CD4-positive, alpha-beta T cell treated with Interferon alpha-2 for 1 hour (primary cell): ENCODE measurements around the gene UNC13C.
"Not testable (repeated sequence)": the region's sequence is repeated elsewhere in the genome, so short reads cannot be mapped to it uniquely, and the experiment has no call there.

Experiments used
- DNase-seq, 2 donors: peaks; one replicate each; pipeline ENCODE4 v3.0.0-alpha.2; 2020 to 2022

UNC13C gene

DNA sequence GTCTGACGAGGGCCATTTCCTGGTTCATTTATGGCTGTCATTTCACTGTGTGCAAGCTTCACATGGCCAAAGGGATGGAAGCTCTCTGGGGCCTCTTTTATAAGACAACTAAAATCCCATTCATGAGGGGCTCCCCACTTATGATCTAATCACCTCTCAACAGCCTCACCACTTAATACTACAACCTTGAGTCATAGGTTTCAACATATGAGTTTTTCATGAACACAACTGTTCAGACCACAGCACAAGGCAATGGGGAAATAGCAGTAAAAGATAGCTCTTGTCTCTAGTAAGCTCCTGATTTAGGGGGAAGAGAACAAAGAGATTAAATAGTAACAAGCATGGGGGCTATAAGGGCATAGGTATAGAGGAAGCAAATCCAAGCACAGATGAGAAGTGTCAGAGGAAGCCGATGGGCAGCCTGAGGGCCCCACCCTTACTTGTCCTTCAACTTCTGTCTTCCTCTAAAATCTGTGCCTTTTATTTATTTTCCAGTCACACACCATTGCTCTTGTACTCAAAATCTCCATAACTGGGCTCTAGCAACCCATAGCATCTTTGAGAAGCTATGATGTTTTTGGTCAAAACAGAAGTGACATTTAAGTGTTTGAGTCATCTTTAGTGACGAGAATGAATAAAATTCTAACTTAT, 329.1 kb downstream of the UNC13C start:
- no peak for DNase-seq

DNA sequence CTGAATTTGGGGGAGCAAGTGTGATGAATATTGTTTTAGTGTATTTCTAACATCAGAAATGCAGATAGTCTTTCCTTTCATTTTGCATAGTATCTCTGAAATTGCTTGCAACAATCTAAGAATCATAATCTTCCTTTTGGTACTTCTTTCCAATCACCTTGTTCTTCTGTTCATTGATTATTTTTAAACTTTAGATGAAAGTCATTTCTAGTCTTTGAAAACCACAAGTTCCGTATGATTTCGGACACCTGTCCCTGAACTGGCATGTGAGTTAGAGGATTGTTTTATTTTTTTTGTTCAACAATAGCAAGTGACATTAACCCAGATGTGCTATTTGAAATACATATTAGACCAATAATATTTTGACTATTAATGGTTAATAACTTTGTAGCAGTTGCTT, 329.7 kb downstream of the UNC13C start:
- no peak for DNase-seq

DNA sequence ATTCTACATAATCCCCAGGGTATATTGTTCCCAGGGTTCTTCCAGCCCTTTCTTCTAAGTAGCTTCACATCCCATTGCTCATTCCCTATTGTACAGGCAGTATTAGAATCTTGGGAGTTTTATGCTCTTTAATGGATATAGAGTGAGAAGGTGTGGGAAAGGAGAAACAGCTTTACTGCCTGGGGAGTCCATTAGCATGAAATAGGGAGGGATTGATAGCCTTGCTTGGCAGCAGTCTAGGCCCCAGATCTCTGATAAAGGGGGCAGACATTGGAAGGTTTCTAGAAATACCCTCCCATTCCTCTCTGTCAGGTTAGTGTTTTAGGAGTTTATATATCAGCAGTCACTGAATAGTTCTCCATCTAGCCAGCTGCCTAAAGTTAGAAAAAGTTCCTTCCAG, 334.3 kb downstream of the UNC13C start:
- no peak for DNase-seq

DNA sequence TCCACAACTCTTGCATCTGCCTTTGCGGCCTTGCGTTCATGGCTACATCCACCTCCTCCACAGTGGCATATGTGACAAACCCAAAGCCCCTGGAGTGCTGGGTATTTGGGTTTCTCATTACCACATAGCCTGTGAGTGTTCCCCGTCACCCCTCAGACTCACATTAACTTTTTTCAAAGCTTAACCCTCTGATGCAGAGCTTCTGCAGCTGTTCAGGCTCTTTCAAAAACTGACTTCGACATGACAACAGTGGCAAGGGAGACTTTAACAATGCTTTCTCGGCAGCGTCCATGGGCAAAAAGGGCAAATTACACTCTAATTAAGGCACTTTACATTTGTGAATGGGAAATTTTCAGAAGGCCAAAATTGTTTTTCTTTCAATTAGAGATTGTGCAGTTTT, 343.2 kb downstream of the UNC13C start:
- DNase-seq, result no peak

DNA sequence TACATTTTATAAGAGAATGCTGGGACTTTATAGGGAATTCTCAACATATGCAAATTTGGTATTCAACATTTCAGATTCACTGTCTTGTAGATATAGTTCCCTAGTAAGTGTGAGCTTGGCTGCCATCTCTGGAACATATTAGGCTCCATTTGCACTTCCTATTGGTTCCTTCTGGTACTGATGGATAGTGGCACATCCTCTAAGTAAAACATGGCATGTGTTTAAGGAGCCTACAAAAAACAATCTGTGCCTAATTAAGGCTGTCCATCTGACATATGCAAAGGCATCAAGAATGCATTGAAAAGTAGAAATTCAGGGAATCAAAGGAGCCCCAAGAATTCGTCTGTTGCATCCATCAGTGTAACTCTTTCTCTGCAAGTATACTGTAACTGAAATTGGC, 344.1 kb downstream of the UNC13C start:
- no peak for DNase-seq

DNA sequence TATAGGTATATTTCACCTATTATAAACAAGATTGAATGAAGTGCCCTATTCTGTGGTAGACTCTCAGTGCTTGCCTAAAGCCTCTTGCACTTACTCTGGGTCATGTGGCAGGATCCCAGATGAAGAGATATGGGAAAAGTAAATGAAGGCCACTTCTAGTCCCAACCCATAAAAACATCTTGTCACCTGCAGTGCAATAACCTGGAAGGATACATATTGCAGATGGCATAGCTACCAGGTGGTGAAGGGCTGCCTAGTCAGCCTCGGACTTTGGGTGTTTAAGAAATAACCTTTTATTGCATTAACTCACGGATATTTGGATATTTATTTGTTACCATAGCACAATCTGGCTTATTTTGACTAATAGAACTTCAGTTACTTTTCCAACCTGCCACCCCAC, 367.1 kb downstream of the UNC13C start:
- no peak for DNase-seq

DNA sequence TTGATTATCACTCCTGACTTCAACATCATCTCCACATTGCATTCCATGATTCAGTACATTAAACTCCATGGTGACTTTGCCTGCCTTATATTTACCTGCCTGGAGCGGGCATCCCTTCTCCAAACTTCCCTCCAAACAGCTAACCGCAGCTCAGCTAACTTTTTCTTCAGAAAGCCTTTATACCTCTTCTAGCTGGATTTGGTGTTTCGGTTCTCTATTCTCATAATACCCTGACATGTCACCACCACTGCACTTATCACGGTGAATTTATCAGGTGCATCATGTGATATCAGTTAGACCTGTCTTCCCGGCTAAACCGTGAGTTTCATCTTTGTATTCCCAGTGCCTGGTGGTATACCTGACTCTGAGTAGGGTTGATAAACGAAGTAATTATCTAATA, 367.6 kb downstream of the UNC13C start:
- no peak for DNase-seq

DNA sequence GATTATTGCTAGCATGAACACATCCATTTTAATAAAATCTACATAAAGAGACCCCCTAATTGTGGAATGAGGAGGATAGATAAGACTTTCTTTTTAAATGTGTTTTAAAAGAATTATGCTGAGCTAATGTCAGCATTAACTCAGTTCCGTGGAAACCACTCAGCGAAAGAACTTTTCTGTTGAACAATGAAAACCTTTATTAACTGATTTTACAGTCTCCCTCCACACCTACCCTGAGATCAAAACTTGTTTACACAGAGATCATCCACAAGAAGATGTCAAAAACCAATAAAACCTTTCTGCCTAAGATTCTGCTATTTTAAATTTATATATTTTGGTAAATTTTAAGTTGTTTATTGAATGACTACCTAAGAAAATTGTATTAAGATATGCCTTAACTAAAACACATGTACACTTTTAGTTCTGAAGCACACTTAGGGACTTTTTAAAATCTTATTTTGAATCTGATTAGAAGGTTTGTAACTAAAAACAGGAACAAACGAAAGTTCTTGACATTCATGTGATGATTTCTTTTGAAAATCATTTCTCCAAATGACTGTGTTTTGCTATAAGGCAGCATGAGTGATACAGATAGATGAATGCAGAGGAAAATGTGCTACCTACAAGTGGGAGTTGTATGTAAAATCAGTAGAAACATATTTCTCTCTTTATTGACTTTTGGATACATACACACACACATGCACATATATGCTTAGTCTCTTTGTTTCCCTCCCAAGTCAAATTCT, 369.0 kb downstream of the UNC13C start:
- DNase-seq, result no peak

DNA sequence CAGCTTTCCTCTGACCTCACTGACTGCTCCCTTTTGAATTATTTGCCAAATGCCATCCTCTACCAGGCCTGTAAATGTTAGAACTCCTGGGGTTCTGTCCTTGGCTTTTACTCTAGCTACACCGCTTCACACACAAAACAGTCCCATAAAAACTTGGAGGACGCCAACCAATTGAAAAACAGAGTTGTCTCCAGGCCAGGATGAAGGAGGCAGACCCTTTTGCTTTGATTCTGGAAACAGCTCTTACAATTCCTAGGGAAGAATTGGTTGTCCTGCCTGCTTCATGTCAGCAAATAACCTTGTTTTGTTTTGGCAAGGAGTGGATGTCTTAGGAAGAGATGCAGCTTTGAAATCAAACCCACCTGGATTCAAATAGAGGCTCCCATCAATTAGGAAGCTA, 375.5 kb downstream of the UNC13C start:
- no peak for DNase-seq

DNA sequence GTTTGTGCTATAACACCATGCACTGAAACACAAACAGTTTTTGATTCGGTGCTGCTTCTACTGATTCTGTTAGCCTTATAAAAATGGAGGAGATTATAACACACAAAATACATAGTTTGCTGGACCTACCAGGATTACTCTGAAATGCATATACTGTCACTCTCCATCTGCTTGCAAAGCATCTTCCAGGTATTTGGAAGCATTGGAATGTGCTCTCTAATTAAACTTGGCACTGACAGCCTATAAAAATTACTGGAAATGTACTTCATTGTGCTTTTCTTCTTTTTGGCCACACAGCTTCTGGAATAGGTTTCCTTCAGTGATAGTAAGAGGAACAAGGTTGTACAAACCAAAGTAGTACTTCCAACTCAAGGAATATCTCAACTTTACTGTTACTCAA, 376.1 kb downstream of the UNC13C start:
- no peak for DNase-seq

DNA sequence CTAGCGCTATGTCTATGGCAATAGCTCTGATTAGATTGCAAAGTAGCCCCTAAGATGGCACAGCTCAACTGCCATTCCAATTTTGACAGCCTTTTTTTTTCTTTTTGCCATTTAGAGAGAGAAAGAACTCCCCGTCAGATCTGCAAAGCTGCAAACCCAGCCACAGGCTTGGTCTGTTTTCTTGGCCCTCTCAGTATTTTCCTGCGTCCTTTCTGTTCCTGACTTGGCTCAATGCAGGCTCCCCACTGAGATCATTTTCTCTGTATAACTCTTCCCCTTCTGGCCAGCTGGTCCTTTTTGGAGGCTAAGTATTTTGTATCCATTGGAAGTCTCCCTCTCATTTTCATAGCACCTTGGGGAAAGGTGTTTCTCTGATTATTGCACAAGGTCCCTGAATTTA, 386.7 kb downstream of the UNC13C start:
- DNase-seq, result no peak

DNA sequence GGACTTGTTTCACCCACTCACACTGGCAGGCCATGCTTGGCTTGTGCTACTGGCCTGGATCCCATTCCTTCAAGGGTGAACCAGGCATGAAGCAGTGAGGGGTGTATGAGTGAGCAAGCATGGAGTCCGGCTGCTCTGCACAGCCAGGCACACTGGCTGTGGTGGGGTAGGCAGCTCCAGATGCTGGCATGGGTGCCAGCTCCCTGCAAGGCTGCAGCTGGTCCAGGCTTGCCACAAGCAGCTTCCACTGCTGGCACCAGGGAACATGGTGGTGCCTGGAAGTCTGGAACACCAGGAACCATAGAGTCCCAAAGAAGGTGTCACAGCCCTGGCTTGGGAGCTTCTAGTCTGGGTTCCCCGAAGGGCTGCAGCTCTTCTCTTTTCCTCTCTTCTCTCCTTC, 395.1 kb downstream of the UNC13C start:
- DNase-seq, result no peak

DNA sequence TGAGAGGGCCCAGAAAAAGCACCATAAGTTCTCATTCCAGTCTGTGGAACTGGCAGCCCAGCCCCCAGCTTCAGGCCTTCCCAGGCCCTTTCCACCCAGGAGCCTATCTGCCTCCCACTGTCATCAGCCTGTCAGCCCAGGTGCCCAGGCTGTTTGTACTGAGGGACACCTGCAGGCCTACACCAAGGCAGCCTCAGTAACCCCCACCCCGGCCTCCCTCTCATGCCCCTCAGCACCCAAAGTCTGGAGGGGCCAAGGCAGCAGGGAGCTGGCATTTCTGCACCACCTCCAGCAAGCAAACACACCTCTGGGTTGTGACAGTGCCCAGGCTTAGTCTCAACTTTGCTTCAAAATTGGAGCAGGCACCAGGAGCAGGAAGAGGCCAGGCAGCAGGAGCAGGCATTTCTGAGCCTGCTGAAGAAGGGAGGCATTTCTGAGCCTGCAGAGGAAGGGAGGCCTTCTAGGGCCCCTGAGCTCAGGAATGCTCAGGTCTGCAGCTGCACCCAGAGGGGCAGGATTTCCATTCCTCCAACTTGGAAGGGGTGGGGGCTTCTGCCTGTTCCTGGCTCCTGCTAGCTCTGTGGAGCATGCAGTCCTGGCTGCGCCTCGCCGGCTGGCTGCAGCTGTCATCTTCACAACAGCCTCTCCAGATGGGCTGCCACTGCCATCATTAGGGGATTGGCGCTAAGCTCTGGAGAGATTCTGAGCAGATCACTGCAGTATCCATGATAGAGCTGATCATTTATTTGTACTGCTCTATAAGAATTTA, 396.1 kb downstream of the UNC13C start:
- DNase-seq, result no peak

DNA sequence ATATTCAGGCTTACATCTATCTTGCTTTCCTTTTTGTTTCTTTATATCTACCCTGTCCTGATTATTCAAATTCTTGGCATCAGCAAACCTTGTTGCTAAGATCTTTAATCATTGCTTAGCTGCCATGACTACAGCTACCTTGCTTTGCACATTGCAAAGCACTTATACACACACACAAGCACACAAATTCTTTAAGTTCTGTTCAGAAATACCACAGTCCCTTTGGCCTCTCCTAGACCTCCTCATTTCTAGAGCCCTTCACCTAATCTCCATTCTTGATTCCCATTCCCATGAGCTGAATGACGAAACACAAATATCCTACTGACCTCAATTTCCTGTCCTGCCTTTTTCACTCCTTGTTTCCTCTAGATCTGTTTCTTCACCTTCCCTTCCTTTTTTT, 409.6 kb downstream of the UNC13C start:
- DNase-seq, result no peak

DNA sequence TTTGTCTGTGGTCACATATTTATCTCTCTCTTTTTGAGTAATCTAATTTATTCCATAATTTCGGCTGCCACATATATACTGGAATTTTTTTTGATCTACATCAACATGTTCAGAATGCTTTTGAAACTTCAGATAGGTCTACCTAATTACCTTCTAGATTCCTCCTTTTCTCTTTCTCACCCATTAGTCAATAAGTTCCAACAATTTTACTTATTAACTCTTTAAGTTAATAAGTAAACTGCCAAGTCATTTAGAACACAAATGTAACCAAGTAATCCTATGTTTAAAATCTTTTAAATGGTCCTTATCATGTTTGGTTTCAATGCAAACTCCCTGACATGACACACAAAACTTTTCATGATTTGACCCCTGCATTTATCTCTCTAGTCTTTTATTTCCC, 410.5 kb downstream of the UNC13C start:
- DNase-seq, result no peak

DNA sequence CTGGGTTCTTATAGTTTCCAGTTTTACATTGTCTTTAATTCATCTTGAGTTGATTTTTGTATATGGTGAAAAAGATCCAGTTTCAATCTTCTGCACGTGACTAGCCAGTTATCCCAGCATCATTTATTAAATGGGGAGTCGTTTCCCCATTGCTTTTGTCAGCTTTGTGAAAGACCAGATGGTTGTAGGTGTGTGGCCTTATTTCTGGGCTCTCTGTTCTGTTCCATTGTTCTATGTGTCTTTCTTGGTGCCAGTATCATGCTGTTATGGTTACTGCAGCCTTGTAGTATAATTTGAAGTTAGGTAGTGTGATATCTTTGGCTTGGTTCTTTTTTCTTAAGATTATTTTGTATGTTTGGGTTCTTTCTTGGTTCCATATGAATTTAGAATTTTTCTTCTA, 432.2 kb downstream of the UNC13C start:
- no peak for DNase-seq

DNA sequence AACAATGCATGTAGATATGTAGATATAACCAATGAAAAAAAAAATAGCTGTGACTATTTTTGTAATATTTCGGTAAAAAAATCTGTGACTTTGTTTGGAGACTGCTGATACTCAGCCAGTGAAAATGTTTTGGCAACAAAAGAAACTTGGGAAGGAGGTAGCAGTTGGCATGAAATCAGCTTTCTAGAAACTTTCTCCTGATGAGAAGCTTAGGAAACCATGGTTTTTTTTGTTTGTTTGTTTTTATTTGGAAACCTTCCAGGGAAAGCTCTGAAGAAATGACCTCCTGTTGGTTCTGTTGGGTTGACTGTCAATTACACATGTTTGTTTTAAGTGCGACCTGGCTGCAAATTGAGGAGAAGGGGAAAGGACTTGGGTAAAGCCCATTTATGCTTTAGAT, 445.9 kb downstream of the UNC13C start:
- no peak for DNase-seq

DNA sequence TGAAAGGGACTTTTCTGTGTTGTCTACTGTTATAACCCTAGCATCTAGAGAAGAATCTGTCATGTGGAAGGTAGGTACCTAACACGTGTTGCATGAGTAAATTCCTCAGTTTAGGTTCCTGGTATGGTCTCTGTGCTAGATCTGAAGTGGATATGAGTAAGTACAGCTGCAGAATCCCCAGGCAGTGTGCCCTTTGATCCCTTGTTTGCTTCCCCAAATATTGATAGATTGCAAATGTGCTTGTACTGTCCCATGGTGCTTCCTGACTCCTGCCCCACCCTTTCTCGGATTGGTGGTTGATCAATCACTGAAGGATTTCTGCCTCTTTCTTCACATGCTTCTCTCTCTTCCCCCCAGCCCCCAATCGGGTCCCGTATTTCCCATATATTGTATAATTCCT, 450.4 kb downstream of the UNC13C start:
- DNase-seq, result no peak

DNA sequence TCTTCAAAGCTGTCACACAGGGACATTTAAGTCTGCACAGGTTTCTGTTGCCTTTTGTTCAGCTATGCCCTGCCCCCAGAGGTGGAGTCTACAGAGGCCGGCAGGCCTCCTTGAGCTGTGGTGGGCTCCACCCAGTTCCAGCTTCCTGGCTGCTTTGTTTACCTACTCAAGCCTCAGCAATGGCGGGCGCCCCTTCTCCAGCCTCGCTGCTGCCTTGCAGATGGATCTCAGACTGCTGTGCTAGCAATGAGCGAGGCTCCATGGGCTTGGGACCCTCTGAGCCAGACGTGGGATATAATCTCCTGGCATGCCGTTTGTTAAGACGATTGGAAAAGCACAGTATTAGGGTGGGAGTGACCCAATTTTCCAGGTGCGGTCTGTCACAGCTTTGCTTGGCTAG, 472.0 kb downstream of the UNC13C start:
- not testable (repeated sequence) for DNase-seq

DNA sequence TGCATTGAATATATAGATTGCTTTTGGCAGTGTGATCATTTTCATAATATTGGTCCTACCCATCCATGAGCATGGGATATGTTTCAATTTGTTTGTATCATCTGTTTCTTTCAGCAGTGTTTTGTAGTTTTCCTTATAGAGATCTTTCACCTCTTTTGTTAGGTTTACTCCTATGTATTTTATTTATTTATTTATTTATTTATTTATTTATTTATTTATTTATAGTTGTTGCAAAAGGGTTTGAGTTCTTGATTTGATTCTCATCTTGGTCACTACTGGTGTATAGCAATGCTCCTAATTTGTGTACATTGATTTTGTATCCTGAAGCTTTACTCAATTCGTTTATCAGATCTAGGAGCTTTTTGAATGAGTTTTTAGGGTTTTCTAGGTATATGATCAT, 478.2 kb downstream of the UNC13C start:
- DNase-seq, result no peak

DNA sequence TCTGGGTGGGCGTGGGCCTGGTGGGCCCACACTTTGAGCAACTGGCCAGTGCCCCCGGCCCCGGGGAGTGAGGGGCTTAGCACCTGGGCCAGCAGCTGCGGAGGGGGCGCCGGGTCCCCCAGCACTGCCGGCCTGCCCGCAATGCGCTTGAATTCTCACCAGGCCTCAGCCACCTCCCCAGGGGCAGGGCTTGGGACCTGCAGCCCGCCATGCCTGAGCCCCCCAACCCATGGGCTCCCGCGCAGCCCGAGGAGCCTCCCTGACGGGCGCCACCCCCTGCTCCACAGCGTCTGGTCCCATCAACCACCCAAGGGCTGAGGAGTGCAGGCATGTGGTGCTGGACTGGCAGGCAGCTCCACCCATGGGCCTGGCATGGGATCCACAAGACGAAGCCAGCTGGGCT, 484.3 kb downstream of the UNC13C start:
- no peak for DNase-seq

DNA sequence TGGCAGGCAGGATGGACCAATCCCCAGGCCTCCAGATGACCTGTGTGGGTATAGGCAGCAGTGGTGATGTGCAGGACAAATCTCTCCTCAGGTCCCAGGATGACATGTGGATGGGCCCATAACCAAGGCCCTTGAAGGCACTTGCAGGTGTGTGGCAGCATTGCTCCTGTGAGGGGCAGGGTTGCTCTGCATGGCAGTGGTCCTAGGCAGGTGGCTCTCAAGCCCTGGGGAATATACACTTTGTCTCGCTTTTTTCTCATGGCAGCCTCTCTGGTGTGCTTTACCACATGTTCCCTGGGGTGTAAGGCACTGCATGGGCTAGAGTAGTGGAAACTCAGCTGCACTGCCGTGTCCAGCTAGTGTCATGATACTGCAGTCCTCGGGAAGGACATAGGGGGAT, 503.6 kb downstream of the UNC13C start:
- DNase-seq, result no peak

DNA sequence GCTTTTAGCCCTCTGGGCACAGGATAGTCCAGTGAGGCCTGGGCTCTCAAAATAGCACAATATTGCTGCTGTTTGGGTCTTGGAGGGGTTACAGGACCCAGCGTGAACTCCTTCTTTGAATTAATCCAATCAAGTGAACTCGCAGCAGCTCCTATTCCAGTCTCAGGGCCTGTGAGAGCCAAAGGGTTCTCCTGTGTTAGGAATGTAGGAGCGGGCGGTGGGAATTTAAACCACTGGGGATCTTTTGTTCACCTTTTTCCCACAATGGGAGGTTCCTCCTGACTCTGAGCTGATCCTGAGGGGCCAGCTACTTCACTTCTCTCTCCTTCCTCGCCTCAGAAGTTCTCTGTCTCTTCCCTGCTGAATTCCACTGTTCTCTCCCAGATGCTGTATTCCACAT, 504.0 kb downstream of the UNC13C start:
- no peak for DNase-seq

DNA sequence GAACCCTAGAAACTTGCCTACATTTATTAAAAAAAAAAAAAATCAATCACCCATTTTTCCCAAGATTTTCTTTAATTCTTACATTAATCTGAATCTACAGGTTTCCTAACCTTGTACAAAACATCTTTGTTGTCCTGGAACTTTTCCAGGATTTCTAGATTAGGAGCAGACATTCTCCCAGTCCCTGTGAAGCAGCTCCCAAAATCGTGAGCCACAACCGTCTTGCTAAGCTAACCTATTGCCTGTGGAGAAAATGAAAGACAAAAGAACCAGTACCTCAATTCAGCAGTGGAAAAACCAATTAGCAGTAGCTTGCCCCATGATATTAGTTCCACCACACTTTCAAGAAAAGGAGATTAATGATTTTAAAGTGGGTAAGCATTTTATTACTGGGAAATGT, 522.1 kb downstream of the UNC13C start:
- DNase-seq, result no peak
